GM21737 (cell line): ENCODE measurements around the gene STX8.

Source experiments
- ATAC-seq: cut with Tn5 transposase; IDR thresholded peaks from one replicate; pipeline ENCODE4 v1.9.1; 2021; ENCODE audit warnings: mild to moderate bottlenecking, moderate library complexity; ENCODE audit not compliant: unreplicated experiment

Gene STX8

GRCh38 chr17:9244066-9245052 is 331.3 kb downstream of the STX8 start:
- ATAC-seq = no peak

- ATAC-seq = no peak
Measured at GRCh38 chr17:9242983-9243382, 332.6 kb downstream of the STX8 start.

- no peak for ATAC-seq
Measured at GRCh38 chr17:9242497-9242881, 333.1 kb downstream of the STX8 start.

GRCh38 chr17:9241774-9242496 is 333.7 kb downstream of the STX8 start:
- ATAC-seq = no peak

GRCh38 chr17:9241371-9241712 is 334.3 kb downstream of the STX8 start:
- ATAC-seq = no peak

- no peak for ATAC-seq
Measured at GRCh38 chr17:9240659-9241370, 334.8 kb downstream of the STX8 start.

- ATAC-seq = no peak
Measured at GRCh38 chr17:9239793-9240658, 335.6 kb downstream of the STX8 start.

GRCh38 chr17:9239246-9239792 is 336.3 kb downstream of the STX8 start:
- no peak for ATAC-seq

- ATAC-seq = no peak
Measured at GRCh38 chr17:9238340-9239245, 337.0 kb downstream of the STX8 start.

- ATAC-seq = no peak
Measured at GRCh38 chr17:9237661-9238301, 337.8 kb downstream of the STX8 start.

- ATAC-seq = no peak
Measured at GRCh38 chr17:9237053-9237410, 338.6 kb downstream of the STX8 start.

- ATAC-seq = no peak
Measured at GRCh38 chr17:9236286-9237052, 339.2 kb downstream of the STX8 start.

- ATAC-seq = no peak
Measured at GRCh38 chr17:9235346-9235745, 340.3 kb downstream of the STX8 start.

- no peak for ATAC-seq
Measured at GRCh38 chr17:9234389-9234945, 341.2 kb downstream of the STX8 start.

GRCh38 chr17:9233761-9234160 is 341.9 kb downstream of the STX8 start:
- no peak for ATAC-seq

- no peak for ATAC-seq
Measured at GRCh38 chr17:9233271-9233599, 342.4 kb downstream of the STX8 start.

GRCh38 chr17:9232591-9233270 is 342.9 kb downstream of the STX8 start:
- no peak for ATAC-seq
